Activated CD8-positive, alpha-beta memory T cell treated with anti-CD3 and anti-CD28 coated beads, Interleukin-2, amount 50 U/mL, for 48 hours (primary cell): ENCODE results near the gene ADD3.

Experiments
- DNase-seq: peaks from one replicate; pipeline ENCODE4 v3.0.0-alpha.2; 2020

The ADD3 gene

GRCh38 chr10:110006358-110007160 lies 1.2 kb upstream of the ADD3 start:
- DNase-seq = no peak

GRCh38 chr10:110007161-110007700 lies 553 bp upstream of the ADD3 start:
- DNase-seq = no peak

- peak; percentile 66 for DNase-seq
These were observed 945 bp downstream of the ADD3 start for GRCh38 chr10:110008518-110009339.

- DNase-seq = no peak
These were observed 2.1 kb downstream of the ADD3 start for GRCh38 chr10:110009736-110010475.

GRCh38 chr10:110010486-110011378 lies 2.9 kb downstream of the ADD3 start:
- DNase-seq = no peak

- DNase-seq = no peak
These were observed 3.9 kb downstream of the ADD3 start for GRCh38 chr10:110011681-110012080.

- no peak for DNase-seq
These were observed 6.0 kb downstream of the ADD3 start for GRCh38 chr10:110013630-110014293.

GRCh38 chr10:110016039-110016438 lies 8.3 kb downstream of the ADD3 start:
- DNase-seq = no peak

- DNase-seq = no peak
These were observed 9.3 kb downstream of the ADD3 start for GRCh38 chr10:110017052-110017451.

GRCh38 chr10:110017907-110018306 lies 10.1 kb downstream of the ADD3 start:
- DNase-seq = no peak

- DNase-seq = no peak
These were observed 12.5 kb downstream of the ADD3 start for GRCh38 chr10:110020265-110020664.

- DNase-seq = no peak
These were observed 15.1 kb downstream of the ADD3 start for GRCh38 chr10:110022716-110023504.

GRCh38 chr10:110023785-110024465 lies 16.1 kb downstream of the ADD3 start:
- no peak for DNase-seq

- DNase-seq = no peak
These were observed 21.7 kb downstream of the ADD3 start for GRCh38 chr10:110029450-110029849.

- DNase-seq = no peak
These were observed 25.3 kb downstream of the ADD3 start for GRCh38 chr10:110032801-110033700.

- DNase-seq = no peak
These were observed 26.0 kb downstream of the ADD3 start for GRCh38 chr10:110033701-110034235.

GRCh38 chr10:110034596-110034995 lies 26.8 kb downstream of the ADD3 start:
- DNase-seq = no peak

GRCh38 chr10:110035070-110035921 lies 27.5 kb downstream of the ADD3 start:
- DNase-seq = no peak
